H54 (cell line): ENCODE measurements around the gene NWD2.

ENCODE experiments used
- DNase-seq: peaks from one replicate; pipeline ENCODE4 v3.0.0; 2011; ENCODE audit warnings: low spot score, mixed read lengths; ENCODE audit not compliant: insufficient read length
- FAIRE-seq: peaks from 3 replicates; lab custom pipeline; 2011; peaks lifted over from hg19 to GRCh38; lab: Jason Lieb, UNC
- POLR2A ChIP-seq: IDR thresholded peaks from 2 replicates; pipeline ENCODE4 v1.6.1; 2011; ENCODE audit warnings: low read depth, mild to moderate bottlenecking, low read length

Gene NWD2

DNA sequence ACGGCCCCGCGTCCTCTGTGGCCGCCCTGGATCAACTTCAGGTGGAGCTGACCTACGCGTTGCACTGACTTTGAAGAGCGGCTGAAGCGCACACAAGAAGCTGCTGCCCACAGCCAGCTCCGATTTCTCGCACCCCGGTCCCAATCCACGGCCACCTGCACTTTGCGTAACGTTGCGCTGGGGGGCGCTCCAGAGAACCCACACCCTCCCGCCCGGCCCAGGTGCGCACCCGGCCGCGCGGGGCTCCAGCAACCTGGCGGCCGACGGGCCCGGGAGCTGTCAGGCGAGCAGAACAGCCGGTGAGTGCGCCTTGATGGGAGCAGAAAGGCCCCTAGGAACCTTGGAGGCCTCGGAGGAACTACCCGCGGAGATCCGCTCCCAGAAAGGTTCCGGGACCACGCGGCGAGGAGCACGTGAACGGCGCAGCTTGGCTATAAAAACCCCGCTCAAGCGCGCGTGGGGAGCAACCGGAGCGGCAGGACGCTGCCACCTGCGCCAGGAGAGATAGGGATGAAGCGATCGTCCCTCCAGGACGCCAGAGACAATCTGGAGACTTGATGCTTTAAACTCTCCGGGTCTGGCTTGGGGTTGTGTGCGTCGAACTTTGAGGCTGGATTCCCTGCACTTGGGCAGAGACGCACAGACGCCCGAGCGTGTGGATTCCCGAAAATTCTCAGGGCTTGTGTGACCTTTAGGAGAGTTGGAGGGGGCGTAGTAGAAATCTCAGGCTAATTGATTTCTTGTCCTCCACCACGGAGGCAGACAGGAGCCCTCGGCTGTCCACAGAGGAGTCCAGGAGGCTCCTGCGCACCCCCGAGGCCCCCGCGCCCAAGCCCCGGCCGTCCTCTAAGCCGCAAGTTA is 591 bp upstream of the NWD2 start:
- DNase-seq (no peak), FAIRE-seq (no peak)
- TF ChIP-seq POLR2A, result no peak

DNA sequence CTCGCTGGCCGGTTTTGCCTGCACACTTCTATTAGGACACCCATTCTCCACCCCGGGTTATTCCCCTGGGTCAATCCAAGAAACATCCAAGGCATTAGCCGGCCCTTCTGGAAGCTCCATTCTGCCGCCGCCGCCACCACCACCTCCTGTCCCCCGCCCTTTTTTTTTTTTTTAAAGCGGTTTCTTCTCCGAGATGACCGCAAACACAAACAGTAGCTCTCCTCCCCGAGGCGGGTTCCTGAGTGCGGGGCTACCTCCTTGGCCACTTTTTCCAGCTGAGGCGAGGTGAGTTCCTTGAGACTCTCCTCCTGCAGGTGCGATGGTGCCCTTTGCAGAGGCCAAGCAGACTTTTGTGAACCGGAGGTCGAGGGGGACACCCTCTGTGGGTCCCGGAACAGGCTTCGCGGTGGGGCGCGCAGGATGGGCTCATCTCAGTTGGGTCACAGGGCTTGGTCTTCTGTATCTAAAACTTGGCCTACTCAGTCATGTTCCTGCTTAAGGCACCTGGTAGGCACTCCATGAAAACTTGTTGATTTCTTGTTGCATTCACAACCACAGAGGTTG is 930 bp downstream of the NWD2 start:
- no peak for TF ChIP-seq POLR2A
- FAIRE-seq, result no peak
- DNase-seq, result no peak

DNA sequence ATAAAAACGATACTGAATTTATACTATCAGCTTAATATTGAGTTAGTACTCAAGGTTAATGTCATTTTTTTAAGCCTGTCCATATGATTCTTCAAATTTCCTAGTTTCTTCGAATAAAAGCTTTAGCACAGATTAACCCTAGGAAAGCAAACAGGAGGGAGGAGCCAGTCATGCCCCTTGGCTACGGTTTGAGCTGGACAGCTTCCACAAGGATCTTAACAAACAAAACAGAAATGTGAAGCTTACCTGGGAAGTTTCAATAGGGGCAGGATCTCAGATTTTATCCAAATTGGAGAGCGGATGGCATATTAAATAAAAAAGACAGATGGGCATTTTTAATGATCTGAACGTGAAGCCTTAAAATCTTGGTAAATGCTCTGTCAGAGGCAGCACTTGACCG is 2.3 kb downstream of the NWD2 start:
- TF ChIP-seq POLR2A, result no peak
- no peak for FAIRE-seq
- DNase-seq, result no peak

DNA sequence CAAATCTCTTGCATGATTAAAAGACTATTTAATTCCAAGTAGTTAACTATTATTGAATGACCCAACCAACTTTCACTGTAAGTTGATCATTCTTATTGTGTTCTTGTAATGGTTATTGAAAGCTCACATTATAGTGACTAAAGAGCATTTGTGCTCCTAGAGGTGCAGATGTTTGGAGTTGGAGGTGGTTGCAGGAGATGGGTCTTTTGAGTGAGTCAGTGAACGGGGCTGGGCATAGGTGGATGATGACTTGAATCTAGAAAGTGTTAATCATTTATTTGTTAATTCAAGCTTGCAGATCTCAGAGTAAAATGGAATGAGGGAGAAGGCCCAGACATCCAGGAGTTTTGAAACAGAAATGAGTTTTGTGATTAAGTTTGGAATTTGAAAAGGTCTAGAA is 13.7 kb downstream of the NWD2 start:
- TF ChIP-seq POLR2A, result no peak
- no peak for DNase-seq
- no peak for FAIRE-seq

DNA sequence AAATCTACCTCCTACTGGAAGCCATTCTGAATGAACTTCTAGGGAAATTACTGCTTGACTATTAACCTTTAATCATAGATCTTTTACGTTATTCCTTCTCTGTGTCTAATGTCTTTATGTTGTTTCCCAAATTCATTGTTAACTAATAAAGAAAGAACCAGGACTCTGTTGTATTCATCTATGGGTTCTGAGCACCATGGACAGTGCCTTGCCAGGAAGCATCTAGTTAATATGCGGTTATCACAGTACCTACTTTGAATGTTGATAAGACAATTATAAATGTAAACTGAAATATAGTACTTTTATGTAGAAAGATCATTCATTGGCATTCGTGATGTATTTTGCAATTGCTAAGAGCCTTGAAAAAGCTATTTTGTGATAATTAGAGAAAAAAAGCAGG is 23.8 kb downstream of the NWD2 start:
- no peak for DNase-seq
- no peak for FAIRE-seq
- TF ChIP-seq POLR2A, result no peak

DNA sequence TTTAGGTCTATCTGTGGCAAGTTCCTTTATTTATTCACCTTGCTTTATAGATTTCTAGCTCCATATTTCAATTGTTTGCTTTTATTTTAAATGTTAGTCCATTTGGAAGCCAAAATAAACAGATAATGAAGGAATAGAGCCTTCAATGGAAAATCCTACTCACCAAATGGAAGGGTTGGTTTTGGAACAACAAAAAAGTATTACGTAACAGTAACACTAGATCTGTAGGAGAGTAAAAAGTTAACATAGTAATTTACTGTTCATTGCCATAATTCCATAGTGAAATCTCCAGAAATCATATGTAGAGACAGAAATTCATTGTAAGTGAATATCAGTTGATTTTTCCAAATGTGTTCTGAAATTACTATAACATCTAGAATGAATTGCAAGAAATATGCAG is 34.6 kb downstream of the NWD2 start:
- DNase-seq (no peak), FAIRE-seq (no peak)
- TF ChIP-seq POLR2A, result no peak

DNA sequence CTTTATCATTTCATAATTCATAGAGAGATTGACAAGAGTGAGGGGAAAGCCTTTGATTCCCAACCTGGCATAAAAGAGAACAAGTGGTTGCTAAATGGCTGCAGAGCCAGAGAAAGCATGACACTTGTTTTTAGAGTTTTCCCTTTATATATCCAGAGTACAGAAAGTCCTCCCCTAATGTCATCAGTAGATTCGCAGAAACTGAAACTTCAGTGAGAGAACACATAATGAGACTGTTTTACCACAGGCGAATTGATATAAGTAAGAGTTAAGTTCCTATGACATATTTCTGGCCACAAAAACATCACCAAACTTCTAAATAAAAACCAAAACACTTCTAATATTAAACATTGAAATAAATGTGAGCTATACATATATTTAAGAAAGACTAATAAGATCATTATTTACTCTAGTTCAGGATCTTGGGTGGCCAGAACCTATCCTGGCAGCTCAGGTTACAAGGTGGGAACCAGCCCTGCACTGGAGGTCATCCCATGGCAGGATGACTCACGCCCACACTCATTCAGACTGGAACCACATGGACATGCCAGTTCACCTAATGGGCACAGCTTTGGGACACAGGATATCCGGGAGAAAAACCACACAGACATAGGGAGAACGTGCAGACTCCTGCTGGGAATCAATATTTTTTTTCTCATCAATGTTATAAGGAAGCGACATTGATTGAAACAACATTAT is 35.5 kb downstream of the NWD2 start:
- no peak for TF ChIP-seq POLR2A
- DNase-seq (no peak), FAIRE-seq (no peak)

DNA sequence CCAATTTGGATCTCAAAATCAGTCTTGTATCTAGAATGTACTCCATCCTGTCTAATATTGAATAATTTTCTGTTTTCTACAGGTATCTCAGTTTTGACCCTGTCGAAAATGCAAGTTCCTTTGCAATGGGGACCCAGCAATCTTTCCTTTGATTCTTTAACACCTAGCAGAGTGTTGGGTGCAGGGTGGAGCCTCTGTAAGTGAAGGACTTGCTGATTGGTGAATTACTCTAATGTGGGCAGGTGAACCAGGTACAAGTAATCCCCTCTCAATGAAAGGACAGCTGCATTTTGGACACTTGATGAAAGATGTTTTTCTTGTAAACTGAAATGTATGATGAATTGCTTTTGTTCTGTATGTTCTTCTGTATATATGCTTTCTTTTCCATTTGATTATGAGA is 54.9 kb downstream of the NWD2 start:
- no peak for DNase-seq
- no peak for TF ChIP-seq POLR2A
- FAIRE-seq, result no peak

DNA sequence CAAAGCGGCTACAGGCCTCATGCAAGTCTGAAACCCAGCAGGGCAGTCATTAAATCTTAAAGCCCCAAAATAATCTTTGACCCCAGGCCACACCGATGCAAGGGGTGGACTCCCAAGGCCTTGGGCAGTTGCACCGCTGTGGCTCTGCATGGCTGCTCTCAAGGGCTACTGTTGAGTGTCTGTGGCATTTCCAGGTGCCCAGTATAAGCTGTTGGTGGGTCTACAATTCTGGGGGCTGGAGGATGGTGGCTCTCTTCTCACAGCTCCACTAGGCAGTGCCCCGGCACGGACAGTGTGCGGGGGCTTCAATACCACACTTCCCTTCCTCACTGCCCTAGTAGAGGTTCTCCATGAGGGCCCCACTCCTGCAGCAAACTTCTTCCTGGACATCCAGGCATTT is 60.1 kb downstream of the NWD2 start:
- TF ChIP-seq POLR2A, result no peak
- FAIRE-seq, result no peak
- no peak for DNase-seq

DNA sequence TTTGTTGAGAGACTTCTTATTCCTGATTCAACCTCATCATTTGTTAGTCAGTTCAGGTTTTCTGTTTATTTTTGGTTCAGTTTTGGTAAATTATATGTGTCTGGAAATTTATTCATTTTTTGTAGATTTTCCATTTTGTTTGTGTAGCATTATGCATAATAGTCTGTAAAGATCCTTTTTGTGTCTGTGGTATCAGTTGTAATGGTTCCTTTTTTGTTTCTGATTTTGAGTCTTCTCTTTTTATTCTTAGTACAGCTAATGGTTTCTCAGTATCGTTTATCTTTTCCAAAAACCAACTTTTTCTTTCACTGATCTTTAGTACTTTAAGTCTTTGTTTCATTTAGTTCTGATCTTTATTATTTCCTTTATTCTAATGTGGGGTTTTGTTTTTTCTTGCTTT is 61.4 kb downstream of the NWD2 start:
- DNase-seq (no peak), FAIRE-seq (no peak)
- TF ChIP-seq POLR2A, result no peak

DNA sequence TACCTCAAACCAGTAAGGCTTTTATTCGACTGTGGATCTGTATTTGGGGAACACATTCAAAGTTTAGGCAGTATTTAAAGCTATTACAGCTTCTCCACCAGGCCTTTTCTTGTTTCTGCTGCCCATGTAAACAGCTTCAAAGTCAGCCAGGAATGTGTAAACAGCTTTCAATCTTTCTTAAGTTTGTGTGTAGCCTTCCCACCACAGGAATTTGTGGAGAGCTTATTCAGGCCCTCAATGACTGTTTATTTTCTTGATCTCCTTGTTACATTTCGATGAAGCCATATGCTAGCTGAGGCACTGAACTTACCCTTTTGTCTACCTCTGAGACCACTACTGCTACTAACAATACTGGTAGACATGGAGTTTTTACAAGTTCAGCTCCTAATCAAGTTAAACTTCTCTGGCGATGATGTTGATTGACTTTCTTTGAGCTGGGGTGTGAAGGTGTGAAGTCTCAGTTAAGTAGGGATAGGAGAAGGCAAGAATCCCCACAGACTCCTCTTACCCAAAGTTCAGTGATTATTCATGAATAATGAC is 72.6 kb downstream of the NWD2 start:
- no peak for FAIRE-seq
- TF ChIP-seq POLR2A, result no peak
- no peak for DNase-seq

DNA sequence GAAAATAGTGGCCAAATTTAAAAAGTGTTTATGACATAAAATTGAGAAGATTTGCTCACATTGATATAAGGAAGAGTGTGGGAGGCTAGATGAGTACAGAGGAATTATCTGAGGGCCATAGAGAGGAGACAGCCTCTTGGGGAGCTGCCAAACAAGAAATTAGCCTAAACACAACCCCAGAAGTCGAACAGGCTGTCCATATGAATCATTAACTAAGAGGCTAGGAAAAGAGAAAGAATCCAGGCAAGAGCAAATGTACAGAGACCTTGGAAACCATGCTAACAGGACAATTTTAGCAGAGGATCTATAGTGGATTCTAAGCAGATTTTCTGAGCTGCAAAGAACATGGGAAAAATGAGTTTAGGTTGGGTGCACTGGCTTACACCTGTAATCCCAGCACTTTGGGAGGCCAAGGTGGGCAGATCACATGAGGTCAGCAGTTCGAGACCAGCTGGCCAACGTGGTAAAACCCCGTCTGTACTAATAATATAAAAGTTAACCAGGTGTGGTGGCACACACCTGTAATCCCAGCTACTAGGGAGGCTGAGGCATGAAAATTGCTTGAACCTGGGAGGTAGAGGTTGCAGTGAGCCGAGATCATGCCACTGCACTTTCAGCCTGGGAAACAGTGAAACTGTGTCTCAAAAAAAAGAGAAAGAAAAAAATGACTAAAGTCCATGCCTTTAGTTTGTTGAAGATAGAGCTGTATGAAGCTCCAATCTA is 76.1 kb downstream of the NWD2 start:
- no peak for TF ChIP-seq POLR2A
- FAIRE-seq (no peak), DNase-seq (no peak)

DNA sequence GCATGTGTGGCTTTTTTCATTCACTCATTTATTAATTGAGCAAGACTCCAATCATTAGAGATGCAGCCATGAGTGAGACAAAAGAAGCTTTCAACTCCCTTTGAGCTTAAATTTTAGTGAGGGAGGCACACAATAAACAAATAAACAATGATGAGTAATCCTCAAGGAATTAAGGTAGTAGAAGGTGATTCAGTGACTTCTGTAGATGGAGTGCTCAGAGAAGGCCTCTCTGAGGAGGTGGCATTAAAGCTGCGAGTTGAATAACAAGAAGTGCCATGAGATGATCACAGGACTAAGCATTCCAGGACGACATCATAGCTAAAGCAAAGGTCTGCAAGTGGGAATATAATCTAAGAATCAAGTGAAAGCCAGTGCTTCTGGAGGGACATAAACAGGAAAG is 77.6 kb downstream of the NWD2 start:
- no peak for TF ChIP-seq POLR2A
- FAIRE-seq, result no peak
- no peak for DNase-seq

DNA sequence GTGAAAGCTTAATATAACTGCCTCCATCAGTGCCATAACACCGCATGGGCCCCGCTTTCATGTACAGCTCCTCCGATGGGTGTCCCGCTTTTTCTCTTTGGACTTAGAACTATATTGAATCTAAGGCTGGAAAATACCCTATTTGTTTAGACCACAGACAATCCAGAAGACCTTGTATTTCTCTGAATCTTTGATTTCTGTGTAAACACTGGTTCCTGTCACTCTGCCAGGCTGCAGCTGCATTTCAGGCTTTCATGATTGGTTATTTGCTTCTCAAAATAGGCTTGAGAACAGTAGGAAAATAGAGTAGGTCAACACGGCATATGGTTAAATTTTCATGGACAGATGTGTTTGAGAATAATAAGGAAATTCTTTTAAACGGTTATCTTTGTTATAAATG is 80.0 kb downstream of the NWD2 start:
- no peak for TF ChIP-seq POLR2A
- DNase-seq, result no peak
- FAIRE-seq, result no peak
